Vagina (tissue), 2 donors: ENCODE results near the gene IL17D.

Experiments used
- CTCF ChIP-seq, 3 experiments: fragments of 450-650 bp in 2 of 3; fragments of 200-600 bp in 1 of 3; sonication (generic) in 1 of 3; IDR thresholded peaks; one replicate each; pipeline ENCODE4 v1.5.1; 2017 to 2019; ENCODE audit warnings: antibody characterized with exemption in 3 of 3, mild to moderate bottlenecking in 2 of 3, moderate library complexity in 2 of 3
- POLR2A ChIP-seq, 2 donors: fragments of 450-650 bp; IDR thresholded peaks; one replicate each; pipeline ENCODE4 v1.6.1; 2017; ENCODE audit warnings: antibody characterized with exemption in 2 of 2, mild to moderate bottlenecking in 2 of 2, moderate library complexity in 2 of 2
- POLR2AphosphoS5 ChIP-seq, 2 donors: sonication (generic); formaldehyde crosslinking; IDR thresholded peaks; one replicate each; pipeline ENCODE4 v1.9.0; 2017; ENCODE audit warnings: antibody characterized with exemption in 2 of 2, mild to moderate bottlenecking in 2 of 2, low read depth in 1 of 2; ENCODE audit not compliant: insufficient read depth in 1 of 2

- TF ChIP-seq POLR2AphosphoS5 (IDR thresholded peaks at IDR 0.05; ENCODE audit: insufficient read depth in 1 of 2, low read depth in 1 of 2) (no peak), POLR2A (IDR thresholded peaks at IDR 0.05) (no peak), CTCF (IDR thresholded peaks at IDR 0.05) (no peak)
Observed at GRCh38 chr13:20709782-20710181, 6.3 kb downstream of the IL17D start.
